ENCODE measurements around the gene BCL2.

Gene BCL2

GRCh38 chr18:63119647-63120046 is 199.9 kb downstream of the BCL2 start:
- TF ChIP-seq CTCF (conservative IDR thresholded peaks at IDR 0.05; ENCODE audit: low read depth, low read length) = peak; percentile 54
- no peak overlapping the region for H3K27ac ChIP-seq
- H3K79me2 ChIP-seq (ENCODE audit: insufficient read depth, low read depth) = no peaks in the 10 kb centered on the region
- no peaks in the 10 kb centered on the region for H3K27me3 ChIP-seq (ENCODE audit: insufficient read depth, low read depth)
- H3K4me2 ChIP-seq = no peak overlapping the region
- H3K4me1 ChIP-seq (ENCODE audit: low read depth, poor library complexity, severe bottlenecking) = peaks cover 13% of the 10 kb centered on the region
- H3K36me3 ChIP-seq (ENCODE audit: insufficient read depth) = no peaks in the 10 kb centered on the region
- H3K4me3 ChIP-seq (IDR thresholded peaks at IDR 0.05; ENCODE audit: insufficient read depth, low read depth, low read length) = no peak overlapping the region
- H4K20me1 ChIP-seq (ENCODE audit: insufficient read depth) = no peaks in the 10 kb centered on the region
- H2AFZ ChIP-seq (ENCODE audit: low read depth) = no peak overlapping the region
- H3K9ac ChIP-seq = no peak overlapping the region

- TF ChIP-seq CTCF (conservative IDR thresholded peaks at IDR 0.05; ENCODE audit: low read depth, low read length) = no peak
- no peaks in the 10 kb centered on the region for H3K79me2 ChIP-seq (ENCODE audit: insufficient read depth, low read depth)
- no peak overlapping the region for H3K9ac ChIP-seq
- H3K27me3 ChIP-seq (ENCODE audit: insufficient read depth, low read depth) = no peaks in the 10 kb centered on the region
- no peak overlapping the region for H3K4me2 ChIP-seq
- H3K36me3 ChIP-seq (ENCODE audit: insufficient read depth) = no peaks in the 10 kb centered on the region
- H4K20me1 ChIP-seq (ENCODE audit: insufficient read depth) = no peaks in the 10 kb centered on the region
- peaks cover 39% of the 10 kb centered on the region for H3K4me1 ChIP-seq (ENCODE audit: low read depth, poor library complexity, severe bottlenecking)
- no peak overlapping the region for H3K27ac ChIP-seq
- no peak overlapping the region for H2AFZ ChIP-seq (ENCODE audit: low read depth)
- H3K4me3 ChIP-seq (IDR thresholded peaks at IDR 0.05; ENCODE audit: insufficient read depth, low read depth, low read length) = no peak overlapping the region
Measured at GRCh38 chr18:63113899-63114565, 205.5 kb downstream of the BCL2 start.

GRCh38 chr18:63112706-63113105 is 206.9 kb downstream of the BCL2 start:
- no peaks in the 10 kb centered on the region for H3K27me3 ChIP-seq (ENCODE audit: insufficient read depth, low read depth)
- H2AFZ ChIP-seq (ENCODE audit: low read depth) = peak overlapping the region; percentile 14; the same call in 1 of the 2 replicates
- no peaks in the 10 kb centered on the region for H3K79me2 ChIP-seq (ENCODE audit: insufficient read depth, low read depth)
- H4K20me1 ChIP-seq (ENCODE audit: insufficient read depth) = no peaks in the 10 kb centered on the region
- H3K27ac ChIP-seq = peak overlapping the region; percentile 18
- H3K4me1 ChIP-seq (ENCODE audit: low read depth, poor library complexity, severe bottlenecking) = peaks cover 37% of the 10 kb centered on the region
- TF ChIP-seq CTCF (conservative IDR thresholded peaks at IDR 0.05; ENCODE audit: low read depth, low read length) = no peak
- H3K4me3 ChIP-seq (IDR thresholded peaks at IDR 0.05; ENCODE audit: insufficient read depth, low read depth, low read length) = no peak overlapping the region
- no peaks in the 10 kb centered on the region for H3K36me3 ChIP-seq (ENCODE audit: insufficient read depth)
- no peak overlapping the region for H3K9ac ChIP-seq
- H3K4me2 ChIP-seq = peak overlapping the region; percentile 30; the same call in 1 of the 2 replicates

- TF ChIP-seq CTCF (conservative IDR thresholded peaks at IDR 0.05; ENCODE audit: low read depth, low read length) = no peak
- Histone ChIP-seq H2AFZ (ENCODE audit: low read depth) (peak overlapping the region; percentile 14), H4K20me1 (ENCODE audit: insufficient read depth) (no peaks in the 10 kb centered on the region), H3K27ac (peak overlapping the region; percentile 18), H3K4me1 (ENCODE audit: low read depth, poor library complexity, severe bottlenecking) (peaks cover 44% of the 10 kb centered on the region), H3K36me3 (ENCODE audit: insufficient read depth) (no peaks in the 10 kb centered on the region), H3K4me2 (peak overlapping the region; percentile 30), H3K4me3 (IDR thresholded peaks at IDR 0.05; ENCODE audit: insufficient read depth, low read depth, low read length) (no peak overlapping the region), H3K27me3 (ENCODE audit: insufficient read depth, low read depth) (no peaks in the 10 kb centered on the region), H3K79me2 (ENCODE audit: insufficient read depth, low read depth) (no peaks in the 10 kb centered on the region), H3K9ac (no peak overlapping the region)
Measured at GRCh38 chr18:63111671-63112402, 207.7 kb downstream of the BCL2 start.

All from KMS-11 (cell line).